A673 (cell line): ENCODE data around the gene CAMK2A.

Experiments used
- CTCF ChIP-seq: fragments of 300-800, 200-600 bp; sonication (generic); conservative IDR thresholded peaks from 2 replicates; pipeline ENCODE4 v1.5.1; 2017; ENCODE audit warnings: low read depth, mild to moderate bottlenecking, antibody characterized with exemption, low read length, moderate library complexity, mixed read lengths
- EZH2 ChIP-seq: fragments of 200-600 bp; sonication (generic); IDR thresholded peaks from 2 replicates; pipeline ENCODE4 v1.6.1; 2017; ENCODE audit warnings: borderline replicate concordance, low read depth, mild to moderate bottlenecking, mixed read lengths, antibody characterized with exemption, low read length; ENCODE audit not compliant: poor library complexity, severe bottlenecking

GRCh38 chr5:150217873-150218692 lies 71.5 kb downstream of the CAMK2A start:
- peak; percentile 88 for TF ChIP-seq CTCF
- TF ChIP-seq EZH2 = no peak
